Neural cell (in vitro differentiated cells): Measurements from ENCODE around the gene ABCC11.

Experiments
- CTCF ChIP-seq: fragments of 450-650 bp; IDR thresholded peaks from 2 replicates; pipeline ENCODE4 v1.5.1; 2014; ENCODE audit warnings: antibody characterized with exemption, mild to moderate bottlenecking, moderate library complexity; ENCODE audit not compliant: poor library complexity, severe bottlenecking
- EZH2 ChIP-seq: fragments of 200-600, 300-800 bp; shearing (Covaris generic), sonication (generic); IDR thresholded peaks from 2 replicates; pipeline ENCODE4 v1.6.1; 2014; ENCODE audit warnings: antibody characterized with exemption, low read length, borderline replicate concordance, mild to moderate bottlenecking; ENCODE audit not compliant: insufficient read depth, poor library complexity, severe bottlenecking
- RAD21 ChIP-seq: fragments of 450-650 bp; conservative IDR thresholded peaks from 2 replicates; pipeline ENCODE4 v1.6.1; 2014; ENCODE audit warnings: antibody characterized with exemption, mild to moderate bottlenecking, moderate library complexity
- SMC3 ChIP-seq: fragments of 450-650 bp; conservative IDR thresholded peaks from 2 replicates; pipeline ENCODE4 v1.6.1; 2014; ENCODE audit warnings: antibody characterized with exemption, mild to moderate bottlenecking, moderate library complexity; ENCODE audit not compliant: poor library complexity
- TF ChIP-seq, protein P1 (sequence below): IDR thresholded peaks from 2 replicates; pipeline ENCODE4 v1.6.1; 2012; ENCODE audit warnings: borderline replicate concordance

GRCh38 chr16:48223490-48223889, 23.8 kb downstream of the ABCC11 start:
- no peak for TF ChIP-seq CTCF
- TF ChIP-seq RAD21 = no peak
- TF ChIP-seq SMC3 = no peak
- no peak for TF ChIP-seq EZH2
- TF ChIP-seq, protein P1, sequence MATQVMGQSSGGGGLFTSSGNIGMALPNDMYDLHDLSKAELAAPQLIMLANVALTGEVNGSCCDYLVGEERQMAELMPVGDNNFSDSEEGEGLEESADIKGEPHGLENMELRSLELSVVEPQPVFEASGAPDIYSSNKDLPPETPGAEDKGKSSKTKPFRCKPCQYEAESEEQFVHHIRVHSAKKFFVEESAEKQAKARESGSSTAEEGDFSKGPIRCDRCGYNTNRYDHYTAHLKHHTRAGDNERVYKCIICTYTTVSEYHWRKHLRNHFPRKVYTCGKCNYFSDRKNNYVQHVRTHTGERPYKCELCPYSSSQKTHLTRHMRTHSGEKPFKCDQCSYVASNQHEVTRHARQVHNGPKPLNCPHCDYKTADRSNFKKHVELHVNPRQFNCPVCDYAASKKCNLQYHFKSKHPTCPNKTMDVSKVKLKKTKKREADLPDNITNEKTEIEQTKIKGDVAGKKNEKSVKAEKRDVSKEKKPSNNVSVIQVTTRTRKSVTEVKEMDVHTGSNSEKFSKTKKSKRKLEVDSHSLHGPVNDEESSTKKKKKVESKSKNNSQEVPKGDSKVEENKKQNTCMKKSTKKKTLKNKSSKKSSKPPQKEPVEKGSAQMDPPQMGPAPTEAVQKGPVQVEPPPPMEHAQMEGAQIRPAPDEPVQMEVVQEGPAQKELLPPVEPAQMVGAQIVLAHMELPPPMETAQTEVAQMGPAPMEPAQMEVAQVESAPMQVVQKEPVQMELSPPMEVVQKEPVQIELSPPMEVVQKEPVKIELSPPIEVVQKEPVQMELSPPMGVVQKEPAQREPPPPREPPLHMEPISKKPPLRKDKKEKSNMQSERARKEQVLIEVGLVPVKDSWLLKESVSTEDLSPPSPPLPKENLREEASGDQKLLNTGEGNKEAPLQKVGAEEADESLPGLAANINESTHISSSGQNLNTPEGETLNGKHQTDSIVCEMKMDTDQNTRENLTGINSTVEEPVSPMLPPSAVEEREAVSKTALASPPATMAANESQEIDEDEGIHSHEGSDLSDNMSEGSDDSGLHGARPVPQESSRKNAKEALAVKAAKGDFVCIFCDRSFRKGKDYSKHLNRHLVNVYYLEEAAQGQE = no peak
